Measurements from ENCODE around the gene NLRC5. TPM values are rescaled to one million over a fixed set of nuclear protein-coding genes. Genes with fewer than 3 reads are reported as not detected.

The NLRC5 gene
- total RNA-seq, 2 donors from 2014 or later = 0.64 to 0.97 TPM

DNA sequence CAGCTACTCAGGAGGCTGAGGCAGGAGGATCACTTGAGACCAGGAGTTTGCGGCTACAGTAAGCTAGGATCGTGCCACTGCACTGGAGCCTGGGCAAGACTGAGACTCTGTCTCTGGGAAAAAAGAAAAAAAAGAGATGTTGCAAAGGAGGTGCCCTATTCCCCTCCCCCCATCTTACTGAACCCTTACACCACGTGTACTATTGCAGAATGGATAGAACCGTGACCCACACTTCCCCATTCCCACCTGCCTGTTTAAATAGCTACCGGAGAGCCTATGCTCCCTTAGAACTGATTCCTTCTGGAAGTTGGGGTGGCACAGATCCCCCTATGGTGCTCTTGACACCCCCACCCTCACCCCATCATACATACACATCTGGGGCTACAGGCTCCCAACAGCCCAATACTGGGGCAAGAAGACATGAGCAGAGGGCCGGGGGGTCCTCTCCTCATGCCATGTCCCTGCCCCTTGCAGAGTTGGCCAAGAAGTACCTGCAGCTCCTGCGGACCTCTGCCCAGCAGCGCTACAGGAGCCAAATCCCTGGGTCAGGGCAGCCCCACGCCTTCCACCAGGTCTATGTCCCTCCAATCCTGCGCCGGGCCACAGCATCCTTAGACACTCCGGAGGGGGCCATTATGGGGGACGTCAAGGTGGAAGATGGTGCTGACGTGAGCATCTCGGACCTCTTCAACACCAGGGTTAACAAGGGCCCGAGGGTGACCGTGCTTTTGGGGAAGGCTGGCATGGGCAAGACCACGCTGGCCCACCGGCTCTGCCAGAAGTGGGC lies 35.7 kb downstream of the NLRC5 start:
- Mint-ChIP-seq H3K4me1 (peaks cover 2% of the 10 kb centered on the region), H3K27me3 (ENCODE audit: insufficient read depth) (no peaks in the 10 kb centered on the region), H3K9me3 (no peaks in the 10 kb centered on the region), H3K27ac (no peak overlapping the region), H3K4me3 (no peak overlapping the region), H3K36me3 (ENCODE audit: low read depth) (no peaks in the 10 kb centered on the region)
- H3K4me3 ChIP-seq (ENCODE audit: low read length) = no peak overlapping the region
- no peaks in the 10 kb centered on the region for H3K9me3 ChIP-seq (ENCODE audit: control insufficient read depth, low read length)
- no peaks in the 10 kb centered on the region for H3K36me3 ChIP-seq (ENCODE audit: control insufficient read depth, insufficient read depth, low read length)
- no peaks in the 10 kb centered on the region for H3K27me3 ChIP-seq (ENCODE audit: control insufficient read depth, insufficient read depth, low read length, poor library complexity, severe bottlenecking)
- TF ChIP-seq, protein P1, sequence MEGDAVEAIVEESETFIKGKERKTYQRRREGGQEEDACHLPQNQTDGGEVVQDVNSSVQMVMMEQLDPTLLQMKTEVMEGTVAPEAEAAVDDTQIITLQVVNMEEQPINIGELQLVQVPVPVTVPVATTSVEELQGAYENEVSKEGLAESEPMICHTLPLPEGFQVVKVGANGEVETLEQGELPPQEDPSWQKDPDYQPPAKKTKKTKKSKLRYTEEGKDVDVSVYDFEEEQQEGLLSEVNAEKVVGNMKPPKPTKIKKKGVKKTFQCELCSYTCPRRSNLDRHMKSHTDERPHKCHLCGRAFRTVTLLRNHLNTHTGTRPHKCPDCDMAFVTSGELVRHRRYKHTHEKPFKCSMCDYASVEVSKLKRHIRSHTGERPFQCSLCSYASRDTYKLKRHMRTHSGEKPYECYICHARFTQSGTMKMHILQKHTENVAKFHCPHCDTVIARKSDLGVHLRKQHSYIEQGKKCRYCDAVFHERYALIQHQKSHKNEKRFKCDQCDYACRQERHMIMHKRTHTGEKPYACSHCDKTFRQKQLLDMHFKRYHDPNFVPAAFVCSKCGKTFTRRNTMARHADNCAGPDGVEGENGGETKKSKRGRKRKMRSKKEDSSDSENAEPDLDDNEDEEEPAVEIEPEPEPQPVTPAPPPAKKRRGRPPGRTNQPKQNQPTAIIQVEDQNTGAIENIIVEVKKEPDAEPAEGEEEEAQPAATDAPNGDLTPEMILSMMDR (conservative IDR thresholded peaks at IDR 0.05) = no peak
- no peaks in the 10 kb centered on the region for H3K4me1 ChIP-seq (ENCODE audit: control insufficient read depth, insufficient read depth, low read length)
- no peak for DNase-seq
- WGBS, 2 experiments (ENCODE audit: insufficient coverage in 1 of 2, insufficient read length in 1 of 2) = 91 to 94% methylated on average over 12 to 19 of the region's 19 CpGs
- H3K9ac ChIP-seq (ENCODE audit: extremely low read depth, low read length, poor library complexity, severe bottlenecking) = no peak overlapping the region
- no peak overlapping the region for H3K27ac ChIP-seq (ENCODE audit: low read depth, low read length)

DNA sequence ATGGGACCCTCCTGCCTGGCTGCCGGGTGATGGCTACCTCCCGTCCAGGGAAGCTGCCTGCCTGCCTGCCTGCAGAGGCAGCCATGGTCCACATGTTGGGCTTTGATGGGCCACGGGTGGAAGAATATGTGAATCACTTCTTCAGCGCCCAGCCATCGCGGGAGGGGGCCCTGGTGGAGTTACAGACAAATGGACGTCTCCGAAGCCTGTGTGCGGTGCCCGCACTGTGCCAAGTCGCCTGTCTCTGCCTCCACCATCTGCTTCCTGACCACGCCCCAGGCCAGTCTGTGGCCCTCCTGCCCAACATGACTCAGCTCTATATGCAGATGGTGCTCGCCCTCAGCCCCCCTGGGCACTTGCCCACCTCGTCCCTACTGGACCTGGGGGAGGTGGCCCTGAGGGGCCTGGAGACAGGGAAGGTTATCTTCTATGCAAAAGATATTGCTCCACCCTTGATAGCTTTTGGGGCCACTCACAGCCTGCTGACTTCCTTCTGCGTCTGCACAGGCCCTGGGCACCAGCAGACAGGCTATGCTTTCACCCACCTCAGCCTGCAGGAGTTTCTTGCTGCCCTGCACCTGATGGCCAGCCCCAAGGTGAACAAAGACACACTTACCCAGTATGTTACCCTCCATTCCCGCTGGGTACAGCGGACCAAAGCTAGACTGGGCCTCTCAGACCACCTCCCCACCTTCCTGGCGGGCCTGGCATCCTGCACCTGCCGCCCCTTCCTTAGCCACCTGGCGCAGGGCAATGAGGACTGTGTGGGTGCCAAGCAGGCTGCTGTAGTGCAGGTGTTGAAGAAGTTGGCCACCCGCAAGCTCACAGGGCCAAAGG lies 36.8 kb downstream of the NLRC5 start:
- Mint-ChIP-seq H3K4me3 (no peak overlapping the region), H3K27me3 (ENCODE audit: insufficient read depth) (no peaks in the 10 kb centered on the region), H3K4me1 (peaks cover 2% of the 10 kb centered on the region), H3K27ac (no peak overlapping the region), H3K36me3 (ENCODE audit: low read depth) (no peaks in the 10 kb centered on the region), H3K9me3 (no peaks in the 10 kb centered on the region)
- Histone ChIP-seq H3K4me3 (ENCODE audit: low read length) (no peak overlapping the region), H3K4me1 (ENCODE audit: control insufficient read depth, insufficient read depth, low read length) (no peaks in the 10 kb centered on the region), H3K36me3 (ENCODE audit: control insufficient read depth, insufficient read depth, low read length) (no peaks in the 10 kb centered on the region), H3K27ac (ENCODE audit: low read depth, low read length) (no peak overlapping the region), H3K27me3 (ENCODE audit: control insufficient read depth, insufficient read depth, low read length, poor library complexity, severe bottlenecking) (no peaks in the 10 kb centered on the region), H3K9me3 (ENCODE audit: control insufficient read depth, low read length) (no peaks in the 10 kb centered on the region), H3K9ac (ENCODE audit: extremely low read depth, low read length, poor library complexity, severe bottlenecking) (no peak overlapping the region)
- TF ChIP-seq, protein P1 (conservative IDR thresholded peaks at IDR 0.05) = no peak
- no peak for DNase-seq
- 94 to 98% methylated on average over 7 to 21 of the region's 21 CpGs for WGBS, 2 experiments (ENCODE audit: insufficient coverage in 1 of 2, insufficient read length in 1 of 2)

DNA sequence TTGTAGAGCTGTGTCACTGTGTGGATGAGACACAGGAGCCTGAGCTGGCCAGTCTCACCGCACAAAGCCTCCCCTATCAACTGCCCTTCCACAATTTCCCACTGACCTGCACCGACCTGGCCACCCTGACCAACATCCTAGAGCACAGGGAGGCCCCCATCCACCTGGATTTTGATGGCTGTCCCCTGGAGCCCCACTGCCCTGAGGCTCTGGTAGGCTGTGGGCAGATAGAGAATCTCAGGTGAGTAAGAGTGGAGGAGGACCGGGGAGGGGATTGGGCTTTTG lies 37.4 kb downstream of the NLRC5 start:
- TF ChIP-seq, protein P1 (conservative IDR thresholded peaks at IDR 0.05) = no peak
- peaks cover 2% of the 10 kb centered on the region for H3K27me3 ChIP-seq (ENCODE audit: control insufficient read depth, insufficient read depth, low read length, poor library complexity, severe bottlenecking)
- H3K9me3 Mint-ChIP-seq = no peaks in the 10 kb centered on the region
- H3K9me3 ChIP-seq (ENCODE audit: control insufficient read depth, low read length) = no peaks in the 10 kb centered on the region
- H3K4me1 ChIP-seq (ENCODE audit: control insufficient read depth, insufficient read depth, low read length) = no peaks in the 10 kb centered on the region
- DNase-seq = no peak
- H3K36me3 ChIP-seq (ENCODE audit: control insufficient read depth, insufficient read depth, low read length) = no peaks in the 10 kb centered on the region
- peaks cover 2% of the 10 kb centered on the region for H3K4me1 Mint-ChIP-seq
- no peak overlapping the region for H3K9ac ChIP-seq (ENCODE audit: extremely low read depth, low read length, poor library complexity, severe bottlenecking)
- H3K27ac ChIP-seq (ENCODE audit: low read depth, low read length) = no peak overlapping the region
- WGBS, 2 experiments (ENCODE audit: insufficient coverage in 1 of 2, insufficient read length in 1 of 2) = 74 to 100% methylated on average over 2 to 3 of the region's 3 CpGs
- no peak overlapping the region for H3K27ac Mint-ChIP-seq
- no peaks in the 10 kb centered on the region for H3K36me3 Mint-ChIP-seq (ENCODE audit: low read depth)
- H3K4me3 Mint-ChIP-seq = no peak overlapping the region
- H3K27me3 Mint-ChIP-seq (ENCODE audit: insufficient read depth) = no peaks in the 10 kb centered on the region
- H3K4me3 ChIP-seq (ENCODE audit: low read length) = no peak overlapping the region

All from endodermal cell (in vitro differentiated cells).